GM19099 (cell line): ENCODE measurements around the gene CAB39.

Source experiments
- POLR2A ChIP-seq: IDR thresholded peaks from 3 replicates; pipeline ENCODE4 v1.6.1; 2011; ENCODE audit warnings: low read depth; ENCODE audit not compliant: insufficient read length; ENCODE audit errors: extremely low read depth

Gene CAB39

GRCh38 chr2:230777721-230778120, 65.1 kb downstream of the CAB39 start:
- no peak for TF ChIP-seq POLR2A

- TF ChIP-seq POLR2A, result no peak
Measured at GRCh38 chr2:230778350-230779063, 65.9 kb downstream of the CAB39 start.

- no peak for TF ChIP-seq POLR2A
Measured at GRCh38 chr2:230779126-230779525, 66.5 kb downstream of the CAB39 start.

- TF ChIP-seq POLR2A, result no peak
Measured at GRCh38 chr2:230779607-230780006, 67.0 kb downstream of the CAB39 start.

- no peak for TF ChIP-seq POLR2A
Measured at GRCh38 chr2:230781130-230781797, 68.6 kb downstream of the CAB39 start.

- TF ChIP-seq POLR2A, result no peak
Measured at GRCh38 chr2:230783101-230783500, 70.5 kb downstream of the CAB39 start.

GRCh38 chr2:230784795-230785194, 72.2 kb downstream of the CAB39 start:
- no peak for TF ChIP-seq POLR2A

- no peak for TF ChIP-seq POLR2A
Measured at GRCh38 chr2:230785346-230785745, 72.7 kb downstream of the CAB39 start.

GRCh38 chr2:230787101-230787500, 74.5 kb downstream of the CAB39 start:
- TF ChIP-seq POLR2A, result no peak

GRCh38 chr2:230788554-230789175, 76.0 kb downstream of the CAB39 start:
- no peak for TF ChIP-seq POLR2A

GRCh38 chr2:230790981-230791380, 78.3 kb downstream of the CAB39 start:
- no peak for TF ChIP-seq POLR2A

- no peak for TF ChIP-seq POLR2A
Measured at GRCh38 chr2:230793572-230794359, 81.1 kb downstream of the CAB39 start.

- TF ChIP-seq POLR2A, result no peak
Measured at GRCh38 chr2:230794497-230794896, 81.9 kb downstream of the CAB39 start.

- no peak for TF ChIP-seq POLR2A
Measured at GRCh38 chr2:230795856-230796255, 83.2 kb downstream of the CAB39 start.

GRCh38 chr2:230796280-230796862, 83.7 kb downstream of the CAB39 start:
- TF ChIP-seq POLR2A, result no peak
